HG03521 (cell line): ENCODE data around the gene FMNL1.

Experiments used
- ATAC-seq: cut with Tn5 transposase; IDR thresholded peaks from one replicate; pipeline ENCODE4 v1.9.1; 2021; ENCODE audit warnings: mild to moderate bottlenecking, moderate library complexity; ENCODE audit not compliant: unreplicated experiment

Gene FMNL1

DNA sequence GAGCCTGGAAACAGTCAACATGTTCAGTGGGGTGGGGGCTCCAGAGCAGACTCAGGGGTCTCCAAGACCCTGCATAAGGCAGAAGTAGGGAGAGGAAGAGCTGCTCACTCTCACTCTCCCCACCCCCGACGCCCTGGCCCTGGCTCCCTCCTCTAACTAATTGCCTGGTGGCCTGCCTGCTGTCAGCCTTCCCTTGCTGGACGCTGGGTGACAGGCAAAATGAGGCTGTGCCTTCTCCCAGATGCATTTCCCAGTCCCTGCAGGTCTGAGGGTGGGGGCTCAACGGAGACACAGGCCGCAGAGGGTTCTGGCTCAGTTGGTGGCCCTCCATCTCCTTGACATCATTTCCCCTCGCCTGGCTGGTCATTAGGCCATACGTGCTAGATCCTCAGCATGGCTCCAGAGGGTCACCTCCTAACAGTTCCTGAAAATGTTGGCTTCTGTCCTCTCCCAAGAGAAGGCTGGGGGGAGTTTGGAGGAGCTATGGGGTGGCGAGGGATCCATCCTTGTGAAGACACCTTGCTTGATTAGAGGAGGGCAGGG, 1.4 kb downstream of the FMNL1 start:
- ATAC-seq, result no peak

DNA sequence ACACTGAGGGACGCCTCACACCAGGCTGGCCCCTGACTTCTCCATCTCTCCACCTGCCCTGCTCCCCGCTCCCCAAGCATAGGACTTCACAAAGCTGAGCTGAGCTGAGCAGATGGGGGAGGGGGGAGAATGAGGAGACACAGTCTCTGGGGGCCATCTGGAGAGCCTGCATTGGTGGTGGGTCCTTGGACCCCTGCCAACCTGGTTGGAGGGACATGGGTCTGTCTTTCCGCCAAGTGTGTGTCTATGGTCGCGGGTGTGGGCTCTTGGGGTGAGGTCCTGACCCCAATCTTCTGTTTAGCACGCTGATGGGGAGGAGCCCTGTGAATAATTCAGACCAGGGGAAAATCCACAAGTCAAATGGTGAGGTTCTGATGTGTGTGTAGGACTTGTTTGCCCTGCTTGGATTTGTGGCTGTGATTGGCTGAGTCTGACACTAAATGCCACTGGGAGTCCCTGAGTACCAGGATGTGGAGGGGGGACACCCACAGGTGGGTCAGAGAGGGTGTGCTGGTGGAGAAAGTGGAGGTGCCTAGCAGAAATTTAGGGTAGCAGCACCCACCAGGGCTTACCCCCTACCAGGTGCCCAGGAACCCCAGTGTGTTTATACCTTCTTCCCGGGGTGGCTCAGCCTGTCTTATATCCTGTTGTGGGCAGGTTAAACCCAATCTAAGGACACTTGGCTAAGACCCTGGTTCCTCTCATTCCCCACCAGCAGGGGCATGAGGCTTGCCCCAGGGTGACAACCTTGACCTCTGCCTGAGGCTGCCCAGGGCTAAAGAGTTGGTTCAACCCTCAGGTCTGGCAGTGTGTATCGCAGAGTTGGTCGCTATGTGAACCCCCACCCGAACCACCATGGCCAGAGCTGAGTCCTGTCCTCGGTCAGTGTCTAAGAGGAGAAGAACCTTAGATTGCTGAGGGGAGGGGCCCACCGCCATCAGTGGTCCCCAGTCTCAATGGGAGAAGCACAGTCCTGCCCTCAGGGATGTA, 2.1 kb downstream of the FMNL1 start:
- no peak for ATAC-seq

DNA sequence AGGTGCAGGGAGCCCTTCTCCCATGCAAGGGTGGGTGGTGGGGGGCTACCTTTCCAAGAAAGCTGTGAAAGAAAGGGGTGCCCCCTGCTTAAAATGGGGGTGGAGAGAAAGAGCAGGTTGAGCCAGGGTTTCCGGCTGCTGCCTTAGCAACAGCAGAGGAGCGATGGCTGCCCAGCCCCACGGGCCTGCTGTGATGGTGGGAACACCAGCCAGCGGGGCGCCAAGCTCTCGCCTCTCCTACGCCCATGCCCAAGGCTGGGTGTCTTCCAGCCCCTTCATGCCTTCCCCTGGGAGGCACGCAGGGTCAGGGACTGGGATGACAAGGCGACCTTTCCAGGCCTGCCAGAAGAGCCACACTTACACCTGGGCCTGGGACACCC, 3.0 kb downstream of the FMNL1 start:
- no peak for ATAC-seq

GRCh38 chr17:45225051-45225700, 3.5 kb downstream of the FMNL1 start:
- ATAC-seq, result no peak

DNA sequence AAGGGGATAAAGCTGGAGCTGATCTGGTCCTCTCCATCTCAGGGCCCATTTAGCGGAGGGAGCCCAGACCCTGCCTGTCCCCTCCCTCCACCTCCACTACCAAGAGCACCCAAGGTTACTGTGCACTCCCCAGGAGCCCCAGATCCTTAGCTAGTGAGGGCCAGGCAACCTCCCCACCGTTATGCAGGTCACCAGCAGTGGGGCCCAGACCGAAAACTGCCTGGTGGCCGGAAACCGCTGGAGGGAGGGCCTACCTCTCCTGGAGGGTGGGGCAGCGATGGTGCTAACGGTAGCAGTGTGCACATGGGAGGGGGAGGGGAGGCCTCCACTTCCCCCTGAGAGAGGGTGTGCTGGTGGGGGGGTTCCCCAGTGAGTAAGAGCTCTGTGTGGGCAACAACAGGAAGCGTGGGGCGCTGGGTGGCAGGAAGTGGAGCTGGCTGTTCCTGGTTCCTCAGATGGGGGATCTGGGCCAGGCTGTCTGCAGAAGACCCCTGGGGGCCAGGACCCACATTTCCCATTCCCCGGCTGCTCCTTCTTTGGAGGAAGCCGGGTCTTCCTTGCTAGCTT, 4.4 kb downstream of the FMNL1 start:
- ATAC-seq, result peak; percentile 43

DNA sequence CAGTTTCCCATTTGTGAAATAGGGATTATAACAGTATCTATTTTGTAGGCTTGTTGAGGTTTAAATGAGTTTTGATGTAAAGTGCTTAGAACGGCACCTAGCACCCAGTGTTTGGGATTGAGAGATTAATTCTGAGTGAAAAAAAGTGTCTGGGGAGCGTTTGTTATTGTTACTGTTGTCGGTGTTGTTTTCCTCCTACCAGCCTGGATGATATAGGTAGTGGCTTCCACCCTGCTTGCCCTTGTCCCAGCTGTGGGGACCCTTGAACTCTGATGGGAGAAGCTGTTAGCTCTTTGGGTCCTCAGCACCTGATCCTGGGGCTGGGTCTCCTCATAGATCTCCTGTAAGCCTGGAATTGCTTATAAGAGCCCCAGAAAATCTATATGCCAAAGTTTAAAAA, 4.9 kb downstream of the FMNL1 start:
- no peak for ATAC-seq

GRCh38 chr17:45227101-45227925, 5.6 kb downstream of the FMNL1 start:
- no peak for ATAC-seq

DNA sequence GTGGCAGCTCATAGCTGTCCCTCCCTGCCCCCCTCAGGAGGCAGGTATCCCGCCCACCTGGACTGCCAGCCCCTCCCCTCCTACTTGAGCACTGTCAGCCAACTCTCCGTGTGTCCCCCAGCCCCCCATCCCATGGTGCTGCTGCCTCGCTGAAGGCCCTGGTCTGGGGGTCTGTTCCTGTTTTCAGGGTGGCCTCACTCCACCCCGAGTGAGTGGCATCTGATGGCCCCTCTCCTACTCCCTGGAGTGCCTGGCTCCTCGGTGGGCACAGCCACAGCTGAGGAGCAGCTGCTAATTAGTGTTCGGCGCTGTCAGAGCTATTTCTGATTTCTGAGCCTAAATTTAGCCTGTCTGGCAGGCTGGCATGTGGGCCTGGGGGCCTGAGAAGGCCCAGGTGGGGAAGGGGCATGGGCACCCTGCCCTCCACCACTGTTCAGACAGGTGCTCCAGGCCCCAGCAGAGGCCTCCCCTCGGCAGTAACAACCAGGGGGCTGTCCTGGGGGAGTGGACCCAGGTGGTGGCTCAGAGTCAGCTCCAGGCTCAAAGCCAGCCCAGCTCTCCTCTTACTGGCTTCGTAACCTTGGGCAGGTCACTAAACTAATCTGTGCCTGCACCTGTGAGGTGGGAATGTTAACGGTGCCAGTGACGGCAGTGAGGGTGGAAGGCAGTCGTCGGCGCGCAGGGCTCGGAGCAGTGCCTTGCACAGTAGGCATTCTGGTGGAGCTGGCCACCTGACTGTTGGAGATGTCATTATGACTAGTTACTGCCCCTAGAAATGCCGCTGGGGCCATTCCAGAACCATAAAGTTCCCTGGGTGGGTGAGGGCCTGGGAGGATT, 6.5 kb downstream of the FMNL1 start:
- no peak for ATAC-seq

DNA sequence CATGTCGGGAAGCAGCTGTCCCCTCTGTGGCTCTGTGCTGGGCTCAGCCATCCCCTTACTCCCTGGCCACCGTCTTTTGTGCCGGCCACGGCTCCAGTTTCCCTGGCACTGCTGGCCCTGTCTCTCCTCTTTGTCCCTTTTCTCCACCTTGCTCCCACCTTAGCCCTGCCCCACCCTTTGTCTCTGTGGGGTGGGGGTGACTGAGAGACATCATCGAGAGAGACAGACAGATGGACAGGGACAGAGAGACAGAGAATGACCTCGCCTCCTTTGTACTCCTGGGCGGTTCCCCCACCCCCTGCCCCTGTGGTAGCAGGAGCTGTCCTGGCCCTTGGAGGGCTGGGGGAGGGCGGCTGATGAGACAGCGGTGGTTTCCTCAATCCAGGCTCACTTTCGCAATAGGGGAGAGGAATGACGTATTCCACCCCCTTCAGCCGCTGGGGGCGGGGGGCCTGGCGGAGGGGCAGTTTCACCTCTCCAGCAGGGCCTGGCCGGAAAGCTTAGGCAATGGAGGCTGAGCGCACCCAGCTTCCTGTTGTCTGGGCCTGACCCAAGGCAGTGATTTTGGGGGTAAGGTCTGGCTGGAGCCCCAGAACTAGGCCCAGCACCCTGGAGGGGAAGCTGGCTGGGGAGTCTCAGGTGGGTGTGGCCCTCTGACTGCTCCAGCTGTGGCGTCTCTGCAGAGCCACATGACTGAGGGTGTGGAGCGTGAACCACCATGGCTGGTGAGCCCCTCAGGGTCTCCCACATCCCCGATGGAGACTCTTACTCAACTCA, 7.3 kb downstream of the FMNL1 start:
- peak; percentile 34 for ATAC-seq

DNA sequence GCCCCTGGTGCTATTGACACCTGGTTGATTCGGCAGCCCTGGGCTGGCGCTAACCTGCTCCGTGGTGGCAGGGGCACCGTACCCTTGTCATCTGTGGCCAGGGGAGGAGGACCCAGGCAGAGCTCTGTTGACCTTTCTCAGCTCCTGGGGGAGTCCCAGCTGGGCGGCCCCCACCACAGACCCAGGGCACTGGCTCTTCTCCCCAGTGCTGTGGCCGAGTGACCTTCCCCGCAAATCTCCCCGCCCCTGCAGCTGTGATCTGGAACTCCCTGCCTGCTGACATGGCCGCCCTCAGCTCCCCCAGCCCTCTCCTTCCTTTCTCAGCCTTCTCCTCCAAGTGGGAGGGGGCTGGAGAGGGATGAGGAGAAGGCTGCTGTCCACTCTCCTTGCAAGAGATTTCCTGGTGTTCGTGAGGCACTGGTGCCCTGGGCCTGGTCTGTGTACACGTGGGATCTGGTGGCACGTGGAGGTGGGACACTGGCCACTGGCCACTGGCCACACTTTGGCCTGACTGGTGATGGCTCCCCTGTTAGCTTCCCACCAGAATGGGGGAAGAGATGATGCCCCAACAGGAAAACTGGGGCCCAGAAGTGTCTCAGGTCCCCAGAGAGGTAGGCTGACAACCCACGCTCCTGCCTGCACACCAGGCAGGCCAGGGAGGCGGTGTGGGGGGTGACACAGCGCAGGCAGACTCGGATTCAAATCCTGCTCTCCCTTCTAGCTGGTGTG, 8.2 kb downstream of the FMNL1 start:
- no peak for ATAC-seq

DNA sequence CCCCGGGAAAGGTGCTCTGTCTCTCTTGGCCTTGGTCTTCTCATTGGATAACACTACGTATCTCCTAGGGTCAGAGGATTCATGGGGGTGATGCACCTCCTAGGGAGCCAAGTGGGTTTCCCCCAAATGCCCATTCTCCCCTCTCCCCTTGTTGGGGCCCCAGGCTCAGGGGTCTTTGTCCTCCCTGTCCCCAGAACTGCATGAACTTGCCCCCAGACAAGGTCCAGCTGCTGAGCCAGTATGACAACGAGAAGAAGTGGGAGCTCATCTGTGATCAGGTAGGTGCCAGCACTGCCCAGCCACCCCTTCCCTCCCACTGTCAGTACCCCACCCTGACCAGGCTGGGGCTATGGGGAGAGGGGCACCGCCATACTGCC, 8.7 kb downstream of the FMNL1 start:
- no peak for ATAC-seq

DNA sequence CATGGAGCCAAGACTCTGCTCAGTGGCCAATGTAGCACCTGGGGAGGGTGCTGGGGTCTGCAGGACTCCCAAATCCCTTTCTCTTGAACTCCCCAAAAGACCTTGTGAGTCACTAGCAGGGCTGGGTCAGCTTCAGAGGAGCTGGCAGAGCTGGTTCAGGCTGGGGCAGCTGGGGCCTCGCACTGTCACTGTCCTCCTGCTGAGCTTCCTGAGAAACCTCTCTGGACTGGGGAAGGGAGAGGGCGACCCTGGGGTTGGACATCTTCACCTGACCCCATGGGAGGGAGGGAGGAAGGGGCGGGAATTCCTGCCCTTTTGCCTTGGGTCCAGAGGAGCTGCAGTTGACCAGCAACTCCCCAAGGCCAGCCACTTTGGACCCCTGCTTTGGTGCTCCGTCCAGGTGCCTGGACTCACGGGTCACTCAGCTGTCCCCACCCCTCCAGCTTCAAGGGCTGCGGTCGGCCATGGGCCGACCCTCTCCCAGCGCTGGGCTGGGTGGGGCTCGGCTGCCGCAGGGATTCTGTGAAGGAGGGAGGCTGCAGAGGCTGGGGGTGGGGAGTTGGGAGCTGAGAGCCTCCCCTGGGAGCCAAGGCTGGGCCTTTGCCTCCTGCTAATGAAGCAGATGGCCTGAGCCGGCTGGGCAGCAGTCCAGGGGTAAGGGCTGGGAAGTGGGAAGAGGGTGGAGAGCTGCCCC, 9.2 kb downstream of the FMNL1 start:
- ATAC-seq, result no peak

- ATAC-seq, result no peak
Measured at GRCh38 chr17:45231481-45232116, 9.9 kb downstream of the FMNL1 start.

DNA sequence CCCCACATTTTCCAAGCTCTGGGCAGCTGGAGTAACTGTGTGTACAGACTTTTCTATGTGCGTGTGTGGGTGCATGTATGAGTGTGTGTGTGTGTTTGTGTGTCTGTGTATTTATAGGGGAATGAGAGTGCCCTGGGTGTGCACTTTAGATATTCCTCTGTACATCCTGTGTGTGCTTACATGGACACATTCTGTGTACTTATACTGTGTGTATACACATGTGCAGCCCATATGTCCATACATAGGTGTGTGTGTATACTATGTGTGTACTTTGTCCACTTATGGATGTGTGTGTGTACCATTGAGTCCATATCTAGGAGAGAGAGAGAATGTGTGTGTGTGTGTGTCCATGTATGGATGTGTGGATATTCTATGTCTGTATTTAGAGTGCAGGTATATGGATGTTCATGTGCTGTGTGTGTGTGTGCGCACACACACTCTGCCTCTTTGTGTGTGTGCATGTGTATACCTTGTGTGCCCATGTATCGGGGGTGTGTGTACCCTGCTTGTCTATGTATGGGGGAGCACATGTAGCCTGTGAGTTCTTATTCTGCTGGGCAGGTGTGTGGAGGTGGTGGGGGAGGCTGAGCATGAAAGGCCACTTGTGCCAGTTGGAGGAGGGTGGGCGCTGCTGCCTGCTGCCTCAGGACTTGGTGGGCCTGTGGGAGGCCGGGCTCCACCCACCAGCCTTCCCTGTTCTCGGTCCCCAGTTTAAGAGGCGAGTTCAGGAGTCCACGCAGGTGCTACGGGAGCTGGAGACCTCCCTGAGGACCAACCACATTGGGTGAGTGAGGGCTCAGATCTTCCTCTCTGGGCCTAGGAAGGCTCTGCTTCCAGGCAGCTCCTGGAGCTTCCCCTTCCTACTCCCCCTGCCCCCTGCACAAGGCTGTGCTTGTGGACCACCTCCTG, 11.1 kb downstream of the FMNL1 start:
- no peak for ATAC-seq

DNA sequence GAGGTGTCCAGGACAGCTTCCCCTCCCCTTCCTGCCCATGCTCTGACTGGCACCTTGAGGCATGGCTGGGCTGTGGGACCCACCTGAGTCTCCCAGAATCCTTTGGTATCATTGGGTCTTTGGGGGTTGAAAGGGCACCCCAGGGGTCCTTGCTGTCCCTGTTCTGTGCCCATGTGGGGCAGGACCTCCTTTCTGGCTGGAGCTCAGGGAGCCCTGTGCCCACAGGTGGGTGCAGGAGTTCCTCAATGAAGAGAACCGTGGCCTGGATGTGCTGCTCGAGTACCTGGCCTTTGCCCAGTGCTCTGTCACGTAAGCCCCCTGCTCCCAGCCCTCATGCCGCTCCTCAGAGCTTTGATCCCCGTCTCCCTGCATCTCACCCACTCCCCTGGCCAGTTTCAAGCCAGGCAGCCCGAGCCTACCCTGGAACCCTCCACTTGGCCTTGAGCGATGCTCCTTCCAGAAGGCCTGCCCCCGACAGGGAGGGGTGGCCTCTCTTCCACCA, 11.8 kb downstream of the FMNL1 start:
- no peak for ATAC-seq
